IPS DF 6.9 (cell line): ENCODE data around the gene RNF144A.

Experiments used
- DNase-seq: peaks from one replicate; pipeline ENCODE4 v3.0.0-alpha.2; 2013; ENCODE audit warnings: low read depth, low spot score
- H3K27ac ChIP-seq: one replicate; pipeline ENCODE4 v1.5.1; 2013; ENCODE audit warnings: low read length, control low read depth
- H3K27me3 ChIP-seq: 2 replicates; pipeline ENCODE4 v1.6.1; 2013; ENCODE audit warnings: mild to moderate bottlenecking, low read length; ENCODE audit not compliant: control insufficient read depth, insufficient read depth
- H3K36me3 ChIP-seq: 2 replicates; pipeline ENCODE4 v1.6.1; 2013; ENCODE audit warnings: low read length; ENCODE audit not compliant: control insufficient read depth, insufficient read depth
- H3K4me1 ChIP-seq: 2 replicates; pipeline ENCODE4 v1.6.1; 2013; ENCODE audit warnings: low read length; ENCODE audit not compliant: control insufficient read depth, insufficient read depth
- H3K4me3 ChIP-seq: 2 replicates; pipeline ENCODE4 v1.5.1; 2013; ENCODE audit warnings: mild to moderate bottlenecking, low read length
- H3K9me3 ChIP-seq: 2 replicates; pipeline ENCODE4 v1.6.1; 2013; ENCODE audit warnings: low read length, inconsistent platforms; ENCODE audit not compliant: control insufficient read depth, insufficient read depth
- WGBS: extraction: QIAGEN DNeasy Blood & Tissue Kit; methylation state at CpG from one replicate; pipeline ENCODE4 v1.1.7; 2013; ENCODE audit warnings: mixed read lengths, missing lambda C conversion rate; ENCODE audit not compliant: insufficient read length, insufficient coverage; 5-methylcytosine and 5-hydroxymethylcytosine counted together

The RNF144A gene

DNA sequence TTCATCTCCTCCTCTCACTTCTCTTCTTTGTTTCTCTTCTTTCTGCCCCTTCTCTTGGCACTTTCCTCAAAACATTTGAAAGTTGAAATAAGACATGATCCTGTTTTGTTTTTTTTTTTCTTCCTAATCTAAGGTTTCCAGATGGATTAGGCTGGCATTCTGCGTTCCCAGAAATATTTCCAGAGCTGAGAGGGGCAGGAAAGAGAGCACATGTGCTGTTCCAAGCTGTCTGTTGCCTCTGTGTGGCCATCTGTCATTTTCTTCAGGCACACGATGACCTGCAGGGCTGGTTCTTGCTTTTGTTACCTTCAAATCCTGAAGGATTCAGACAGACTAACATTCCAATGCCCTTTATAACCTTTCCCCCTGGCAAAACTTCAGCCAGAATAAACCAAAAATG lies 142.9 kb downstream of the RNF144A start:
- no peak overlapping the region for H3K27ac ChIP-seq
- H3K36me3 ChIP-seq: no peaks in the 10 kb centered on the region
- DNase-seq: no peak
- H3K9me3 ChIP-seq: no peaks in the 10 kb centered on the region
- H3K4me1 ChIP-seq: 0 out of 2 replicates have a peak, but pooled peaks cover 1% of the 10 kb centered on the region
- H3K4me3 ChIP-seq: no peak overlapping the region
- H3K27me3 ChIP-seq: no peaks in the 10 kb centered on the region
- no CpG with 5 or more reads among the region's 2 CpGs for WGBS

GRCh38 chr2:7060631-7061449 lies 143.6 kb downstream of the RNF144A start:
- WGBS: no CpG with 5 or more reads among the region's 8 CpGs
- Histone ChIP-seq H3K27ac (no peak overlapping the region), H3K9me3 (no peaks in the 10 kb centered on the region), H3K4me1 (0 out of 2 replicates have a peak, but pooled peaks cover 1% of the 10 kb centered on the region), H3K27me3 (no peaks in the 10 kb centered on the region), H3K4me3 (no peak overlapping the region), H3K36me3 (no peaks in the 10 kb centered on the region)
- DNase-seq: no peak

DNA sequence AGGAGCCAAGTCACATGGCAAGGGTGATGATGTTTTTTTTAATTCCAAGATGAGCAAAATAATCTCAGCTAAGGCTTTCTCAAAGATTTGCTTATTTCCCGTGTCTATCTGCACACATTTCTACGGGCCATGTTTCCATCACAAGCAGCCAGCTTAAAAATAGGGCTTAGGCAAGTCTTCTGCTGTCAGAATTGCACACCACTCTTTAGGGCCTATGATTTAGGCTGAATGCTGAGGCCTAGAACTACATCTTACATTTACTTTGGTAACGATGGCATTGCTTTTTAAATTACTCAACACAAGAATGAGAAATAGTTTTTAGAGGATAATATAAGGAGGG lies 144.2 kb downstream of the RNF144A start:
- no peak for DNase-seq
- no CpG with 5 or more reads among the region's 3 CpGs for WGBS
- no peak overlapping the region for H3K4me3 ChIP-seq
- no peaks in the 10 kb centered on the region for H3K27me3 ChIP-seq
- no peaks in the 10 kb centered on the region for H3K9me3 ChIP-seq
- no peak overlapping the region for H3K27ac ChIP-seq
- no peaks in the 10 kb centered on the region for H3K36me3 ChIP-seq
- H3K4me1 ChIP-seq: 0 out of 2 replicates have a peak, but pooled peaks cover 1% of the 10 kb centered on the region

DNA sequence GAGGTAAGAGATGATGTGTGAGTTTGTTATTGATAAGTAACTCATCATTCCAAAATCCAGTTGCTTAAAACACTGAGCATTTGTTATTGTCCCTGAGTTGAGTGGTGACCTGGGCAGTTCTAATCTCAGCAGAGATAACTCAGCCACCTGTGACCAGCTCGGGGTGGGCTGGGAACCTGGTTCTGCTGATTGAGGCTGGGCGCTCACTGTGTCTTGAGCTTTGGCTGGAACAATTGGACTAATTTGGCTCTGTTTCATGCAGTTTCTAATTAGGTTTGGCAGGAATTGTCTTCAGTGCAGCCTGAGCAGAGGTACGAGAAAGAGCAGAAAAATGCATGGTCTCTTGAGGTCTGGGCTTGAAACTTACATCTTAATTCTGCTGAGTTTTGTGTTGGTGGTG lies 144.7 kb downstream of the RNF144A start:
- no peaks in the 10 kb centered on the region for H3K36me3 ChIP-seq
- no peaks in the 10 kb centered on the region for H3K27me3 ChIP-seq
- no peaks in the 10 kb centered on the region for H3K9me3 ChIP-seq
- WGBS: no CpG with 5 or more reads among the region's 3 CpGs
- H3K27ac ChIP-seq: no peak overlapping the region
- DNase-seq: no peak
- no peak overlapping the region for H3K4me3 ChIP-seq
- H3K4me1 ChIP-seq: 0 out of 2 replicates have a peak, but pooled peaks cover 1% of the 10 kb centered on the region

DNA sequence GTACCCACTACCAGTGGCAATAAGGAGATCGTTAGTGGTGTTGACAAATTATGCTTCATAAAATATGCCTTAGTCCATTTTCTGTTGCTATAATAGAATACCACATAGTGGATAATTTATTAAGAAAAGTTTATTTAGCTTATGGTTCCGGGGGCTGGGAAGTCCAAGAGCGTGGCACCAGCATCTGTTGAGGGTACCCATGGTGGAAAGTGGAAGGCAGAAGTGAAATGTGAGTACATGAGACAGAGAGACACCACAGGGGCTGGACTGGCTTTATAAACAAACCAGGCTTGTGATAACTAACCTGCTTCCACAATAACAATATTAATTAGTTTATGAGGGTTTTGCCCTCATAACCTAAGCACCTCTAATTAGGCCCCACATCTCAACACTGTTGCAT lies 146.6 kb downstream of the RNF144A start:
- no peak overlapping the region for H3K27ac ChIP-seq
- no peaks in the 10 kb centered on the region for H3K27me3 ChIP-seq
- H3K9me3 ChIP-seq: no peaks in the 10 kb centered on the region
- no peaks in the 10 kb centered on the region for H3K36me3 ChIP-seq
- 0 out of 2 replicates have a peak, but pooled peaks cover 1% of the 10 kb centered on the region for H3K4me1 ChIP-seq
- H3K4me3 ChIP-seq: no peak overlapping the region
- DNase-seq: no peak
- no CpG with 5 or more reads among the region's 3 CpGs for WGBS

GRCh38 chr2:7068457-7068856 lies 151.2 kb downstream of the RNF144A start:
- Histone ChIP-seq H3K36me3 (no peaks in the 10 kb centered on the region), H3K4me3 (no peak overlapping the region), H3K9me3 (no peaks in the 10 kb centered on the region; the same call in 1 of the 2 replicates), H3K27ac (no peak overlapping the region), H3K27me3 (no peaks in the 10 kb centered on the region), H3K4me1 (no peaks in the 10 kb centered on the region; the same call in 1 of the 2 replicates)
- DNase-seq: no peak
- WGBS: no CpG with 5 or more reads among the region's 5 CpGs

DNA sequence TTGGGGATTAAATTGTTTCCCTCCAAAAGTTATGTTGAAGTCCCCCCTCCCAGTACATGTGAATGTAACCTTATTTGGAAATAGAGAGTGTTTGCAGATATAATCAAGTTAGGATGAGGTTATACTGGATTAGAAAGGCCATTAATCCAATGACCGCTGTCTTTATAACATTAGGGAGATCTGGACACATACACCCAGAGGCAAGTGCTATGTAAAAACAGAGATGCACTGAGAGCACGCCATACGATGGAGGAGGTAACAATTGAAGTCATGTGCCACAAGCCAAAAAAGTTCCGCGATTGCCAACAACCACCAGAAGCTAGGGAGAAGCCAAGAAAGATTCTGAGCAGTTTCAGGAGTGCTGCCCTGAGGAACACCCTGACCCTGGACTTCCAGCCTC lies 153.3 kb downstream of the RNF144A start:
- no CpG with 5 or more reads among the region's 5 CpGs for WGBS
- H3K4me1 ChIP-seq: no peaks in the 10 kb centered on the region; the same call in 1 of the 2 replicates
- no peaks in the 10 kb centered on the region for H3K36me3 ChIP-seq
- H3K4me3 ChIP-seq: no peak overlapping the region
- no peaks in the 10 kb centered on the region; the same call in 1 of the 2 replicates for H3K9me3 ChIP-seq
- no peaks in the 10 kb centered on the region for H3K27me3 ChIP-seq
- no peak overlapping the region for H3K27ac ChIP-seq
- DNase-seq: no peak

DNA sequence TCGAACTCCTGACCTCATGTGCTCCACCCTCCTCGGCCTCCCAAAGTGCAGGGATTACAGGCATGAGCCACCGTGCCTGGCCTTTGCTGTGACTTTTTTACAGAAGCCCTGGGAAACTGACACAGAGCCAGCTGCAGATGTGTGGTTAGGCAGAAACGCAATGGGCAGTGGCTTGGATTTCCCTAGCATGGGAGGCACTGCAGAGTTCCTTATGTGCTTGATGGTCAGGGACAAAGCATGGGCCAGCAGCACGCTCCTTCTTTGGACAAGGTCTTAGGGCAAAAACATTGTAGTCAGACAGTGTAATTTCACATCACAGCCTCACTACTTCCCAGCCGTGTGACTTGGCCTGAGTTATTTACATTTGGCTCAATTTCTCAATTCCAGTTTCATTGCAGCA lies 153.9 kb downstream of the RNF144A start:
- no peaks in the 10 kb centered on the region for H3K27me3 ChIP-seq
- no peak overlapping the region for H3K27ac ChIP-seq
- no CpG with 5 or more reads among the region's 6 CpGs for WGBS
- H3K9me3 ChIP-seq: no peaks in the 10 kb centered on the region; the same call in 1 of the 2 replicates
- H3K36me3 ChIP-seq: no peaks in the 10 kb centered on the region
- DNase-seq: no peak
- H3K4me1 ChIP-seq: no peaks in the 10 kb centered on the region; the same call in 1 of the 2 replicates
- no peak overlapping the region for H3K4me3 ChIP-seq

GRCh38 chr2:7071916-7072556 lies 154.8 kb downstream of the RNF144A start:
- WGBS: no CpG with 5 or more reads among the region's 3 CpGs
- Histone ChIP-seq H3K27me3 (no peaks in the 10 kb centered on the region), H3K36me3 (no peaks in the 10 kb centered on the region), H3K4me1 (no peaks in the 10 kb centered on the region; the same call in 1 of the 2 replicates), H3K4me3 (no peak overlapping the region), H3K27ac (no peak overlapping the region), H3K9me3 (no peaks in the 10 kb centered on the region; the same call in 1 of the 2 replicates)
- no peak for DNase-seq

- Histone ChIP-seq H3K36me3 (no peaks in the 10 kb centered on the region), H3K27me3 (no peaks in the 10 kb centered on the region), H3K9me3 (no peaks in the 10 kb centered on the region; the same call in 1 of the 2 replicates), H3K4me1 (no peaks in the 10 kb centered on the region; the same call in 1 of the 2 replicates), H3K4me3 (no peak overlapping the region), H3K27ac (no peak overlapping the region)
- no peak for DNase-seq
- WGBS: no CpG with 5 or more reads among the region's 3 CpGs
Observed at GRCh38 chr2:7073901-7074300, 156.7 kb downstream of the RNF144A start.
